OCI-LY7 (cell line): ENCODE measurements around the gene SLC39A8. TPM values are rescaled to one million over a fixed set of nuclear protein-coding genes. Genes with fewer than 3 reads are reported as not detected.
"Not testable (repeated sequence)": the region's sequence is repeated elsewhere in the genome, so short reads cannot be mapped to it uniquely, and the experiment has no call there.

ENCODE experiments used
- BruUV-seq: library from RNA; stranded (reverse); fragments of 400-500 nt; replicated peaks from 2 replicates; lab custom pipeline; 2021; lab: Mats Ljungman, UMichigan
- CTCF ChIA-PET: fragments of 300-600 bp; sonication (Branson Sonifier 250); formaldehyde crosslinking; loops from one replicate; lab custom pipeline; 2022; ENCODE audit warnings: antibody characterized with exemption; ENCODE audit not compliant: unreplicated experiment; lab: Charles Lee
- POLR2A ChIA-PET: fragments of 300-600 bp; sonication (Branson Sonifier 250); formaldehyde crosslinking; loops from one replicate; lab custom pipeline; 2022; ENCODE audit warnings: antibody characterized with exemption; lab: Charles Lee
- DNase-seq: peaks from one replicate; pipeline ENCODE4 v3.0.0-alpha.2; 2015; ENCODE audit warnings: low spot score
- H2AFZ ChIP-seq: fragments of 200-600 bp; sonication (generic), shearing (Covaris generic); 2 replicates; pipeline ENCODE4 v1.6.1; 2014; ENCODE audit warnings: mild to moderate bottlenecking, antibody characterized with exemption, low read length, moderate library complexity
- H3K27ac ChIP-seq: fragments of 200-600 bp; sonication (generic); 2 replicates; pipeline ENCODE4 v1.5.1; 2014; ENCODE audit warnings: mixed run types, low read depth, mild to moderate bottlenecking, moderate library complexity, low read length, inconsistent platforms; ENCODE audit not compliant: poor library complexity, severe bottlenecking
- H3K36me3 ChIP-seq: fragments of 200-600 bp; sonication (generic); 2 replicates; pipeline ENCODE4 v1.6.1; 2014; ENCODE audit warnings: mild to moderate bottlenecking, antibody characterized with exemption, low read length, moderate library complexity, mixed read lengths; ENCODE audit not compliant: insufficient read depth
- H3K4me1 ChIP-seq: fragments of 200-600 bp; sonication (generic); 2 replicates; pipeline ENCODE4 v1.5.1; 2014; ENCODE audit warnings: mild to moderate bottlenecking, low read length; ENCODE audit not compliant: insufficient read depth, poor library complexity, severe bottlenecking
- H3K4me2 ChIP-seq: fragments of 200-600 bp; sonication (generic); 2 replicates; pipeline ENCODE4 v1.6.1; 2014; ENCODE audit warnings: mild to moderate bottlenecking, low read length
- H3K4me3 ChIP-seq: fragments of 200-600 bp; sonication (generic); 2 replicates; pipeline ENCODE4 v1.5.1; 2014; ENCODE audit warnings: mild to moderate bottlenecking, low read depth, low read length; ENCODE audit not compliant: poor library complexity, severe bottlenecking
- H3K79me2 ChIP-seq: fragments of 200-600 bp; sonication (generic); 2 replicates; pipeline ENCODE4 v1.6.1; 2016; ENCODE audit warnings: low read depth, mild to moderate bottlenecking, low read length, moderate library complexity, mixed read lengths; ENCODE audit not compliant: insufficient read depth
- H3K9me2 ChIP-seq: fragments of 200-600 bp; sonication (generic); 2 replicates; pipeline ENCODE4 v1.6.1; 2016; ENCODE audit warnings: mild to moderate bottlenecking, low read length, mixed read lengths; ENCODE audit not compliant: insufficient read depth
- H3K9me3 ChIP-seq: fragments of 200-600 bp; sonication (generic); 2 replicates; pipeline ENCODE4 v1.6.1; 2014; ENCODE audit warnings: mild to moderate bottlenecking, mixed run types, low read length, mixed read lengths
- H4K20me1 ChIP-seq: fragments of 200-600 bp; sonication (generic); 2 replicates; pipeline ENCODE4 v1.6.1; 2014; ENCODE audit warnings: mild to moderate bottlenecking, antibody characterized with exemption, low read length, moderate library complexity, mixed read lengths; ENCODE audit not compliant: insufficient read depth
- EZH2phosphoT487 ChIP-seq: fragments of 200-600 bp; sonication (generic); IDR thresholded peaks from 2 replicates; pipeline ENCODE4 v1.6.1; 2018; ENCODE audit warnings: low read depth, borderline replicate concordance, mild to moderate bottlenecking, mixed run types, antibody characterized with exemption, low read length, moderate library complexity, mixed read lengths
- intact Hi-C: fragments of 100-400 bp; cut with micrococcal nuclease; formaldehyde crosslinking; loops from one replicate; pipeline ENCODE4 v1.10.0; 2022; ENCODE audit not compliant: unreplicated experiment
- total RNA-seq, 2 experiments: library from RNA; depleted of rRNA in 1 of 2; stranded (reverse); fragments of >200 nt in 1 of 2; shearing (Covaris generic) in 1 of 2; gene quantifications; 2 replicates each; pipeline ENCODE4 v1.2.3, GENCODE V29; 2014 to 2022
- TF ChIP-seq, protein P1 (sequence below): fragments of 200-600 bp; sonication (generic); conservative IDR thresholded peaks from 2 replicates; pipeline ENCODE4 v1.5.1; 2014; ENCODE audit warnings: mild to moderate bottlenecking, antibody characterized with exemption, low read length, moderate library complexity, mixed read lengths

The SLC39A8 gene
- total RNA-seq, 2 experiments from 2014 or later, result 35.4 to 57.0 TPM

DNA sequence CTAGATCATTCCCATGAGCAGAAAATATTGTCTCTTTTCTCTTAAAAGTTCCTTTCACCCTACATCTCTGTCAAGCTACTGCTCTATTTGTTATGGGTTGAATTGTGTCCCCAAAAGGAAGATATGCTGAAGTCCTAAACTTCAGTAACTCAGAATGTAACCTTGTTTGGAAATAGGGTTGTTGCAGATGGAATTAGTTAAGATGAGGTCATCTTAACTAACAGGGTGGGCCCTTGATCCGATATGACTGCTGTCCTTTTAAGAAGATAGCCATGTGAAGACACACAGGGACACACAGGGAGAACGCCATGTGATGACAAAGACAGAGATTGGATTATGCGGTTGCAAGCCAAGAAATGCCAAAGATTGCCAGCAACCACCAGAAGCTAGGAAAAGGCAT lies 12.8 kb upstream of the SLC39A8 start:
- TF ChIP-seq EZH2phosphoT487, result no peak
- Histone ChIP-seq H2AFZ (no peak overlapping the region), H3K4me3 (no peak overlapping the region), H3K4me2 (no peak overlapping the region), H3K79me2 (no peaks in the 10 kb centered on the region), H3K4me1 (no peaks in the 10 kb centered on the region), H3K9me3 (no peaks in the 10 kb centered on the region), H3K36me3 (no peaks in the 10 kb centered on the region), H3K27ac (no peak overlapping the region), H4K20me1 (no peaks in the 10 kb centered on the region), H3K9me2 (no peaks in the 10 kb centered on the region)
- CTCF ChIA-PET, result no interaction called here
- BruUV-seq, result no TSS peak
- no peak for DNase-seq
- intact Hi-C loops, result no loop called here
- POLR2A ChIA-PET, result no interaction called here

DNA sequence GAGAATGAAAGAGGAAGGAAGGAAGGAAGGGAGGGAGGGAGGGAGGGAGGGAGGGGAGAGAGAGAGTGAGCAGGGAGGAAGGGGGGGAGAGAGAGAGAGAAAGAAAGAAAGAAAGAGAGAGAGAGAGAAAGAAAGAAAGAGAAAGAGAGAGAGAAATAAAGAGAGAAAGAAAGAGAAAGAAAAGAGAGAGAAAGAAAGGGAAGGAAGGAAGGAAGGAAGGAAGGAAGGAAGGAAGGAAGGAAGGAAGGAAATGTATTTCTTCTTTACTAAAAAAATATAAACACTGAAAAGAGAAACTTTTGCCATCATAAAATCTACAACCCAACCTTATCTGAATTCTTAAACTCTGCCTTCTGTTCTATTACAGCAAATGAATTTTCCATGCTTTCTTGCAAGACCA lies 12.4 kb upstream of the SLC39A8 start:
- H4K20me1 ChIP-seq, H3K4me1 ChIP-seq, H3K4me3 ChIP-seq, H3K36me3 ChIP-seq, H3K9me2 ChIP-seq, DNase-seq, H2AFZ ChIP-seq, H3K27ac ChIP-seq, H3K4me2 ChIP-seq, H3K9me3 ChIP-seq, CTCF ChIA-PET, intact Hi-C loops, POLR2A ChIA-PET, H3K79me2 ChIP-seq, BruUV-seq: not testable (repeated sequence)

DNA sequence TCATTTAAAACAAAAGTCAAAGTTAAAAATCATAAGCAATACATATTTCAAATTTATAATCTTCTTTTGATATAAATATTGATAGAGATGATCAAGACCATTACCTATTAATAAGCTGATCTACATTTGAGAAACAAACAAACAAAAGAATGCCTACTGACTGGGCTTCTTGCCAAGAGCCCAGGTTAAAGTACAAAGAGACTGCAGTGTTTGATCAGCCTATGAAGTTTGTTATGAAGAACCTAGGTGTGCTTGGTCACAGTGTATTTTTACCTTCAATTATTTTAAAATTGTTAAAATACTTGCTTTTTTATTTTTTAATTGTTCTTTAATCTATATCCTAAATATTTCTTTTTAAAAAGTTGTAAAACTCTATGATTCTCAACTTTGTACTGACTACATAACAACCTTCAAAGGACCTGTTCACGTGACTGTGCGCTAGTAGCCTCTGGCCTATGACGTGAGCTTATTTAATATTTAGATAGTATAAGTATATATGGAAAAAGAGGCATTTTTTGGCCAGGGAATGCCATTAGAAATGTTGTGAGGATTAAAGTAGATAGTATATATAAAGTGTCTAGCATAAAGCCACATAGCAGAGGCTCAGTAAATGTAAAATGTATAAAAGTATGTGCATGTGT lies 11.4 kb upstream of the SLC39A8 start:
- Histone ChIP-seq H3K9me3 (no peaks in the 10 kb centered on the region), H3K36me3 (no peaks in the 10 kb centered on the region), H3K4me3 (no peak overlapping the region), H3K27ac (no peak overlapping the region), H4K20me1 (no peaks in the 10 kb centered on the region), H3K9me2 (no peaks in the 10 kb centered on the region), H3K79me2 (no peaks in the 10 kb centered on the region), H3K4me1 (no peaks in the 10 kb centered on the region), H3K4me2 (no peak overlapping the region), H2AFZ (no peak overlapping the region)
- CTCF ChIA-PET, result no interaction called here
- no peak for DNase-seq
- no peak for TF ChIP-seq EZH2phosphoT487
- TF ChIP-seq, protein P1, sequence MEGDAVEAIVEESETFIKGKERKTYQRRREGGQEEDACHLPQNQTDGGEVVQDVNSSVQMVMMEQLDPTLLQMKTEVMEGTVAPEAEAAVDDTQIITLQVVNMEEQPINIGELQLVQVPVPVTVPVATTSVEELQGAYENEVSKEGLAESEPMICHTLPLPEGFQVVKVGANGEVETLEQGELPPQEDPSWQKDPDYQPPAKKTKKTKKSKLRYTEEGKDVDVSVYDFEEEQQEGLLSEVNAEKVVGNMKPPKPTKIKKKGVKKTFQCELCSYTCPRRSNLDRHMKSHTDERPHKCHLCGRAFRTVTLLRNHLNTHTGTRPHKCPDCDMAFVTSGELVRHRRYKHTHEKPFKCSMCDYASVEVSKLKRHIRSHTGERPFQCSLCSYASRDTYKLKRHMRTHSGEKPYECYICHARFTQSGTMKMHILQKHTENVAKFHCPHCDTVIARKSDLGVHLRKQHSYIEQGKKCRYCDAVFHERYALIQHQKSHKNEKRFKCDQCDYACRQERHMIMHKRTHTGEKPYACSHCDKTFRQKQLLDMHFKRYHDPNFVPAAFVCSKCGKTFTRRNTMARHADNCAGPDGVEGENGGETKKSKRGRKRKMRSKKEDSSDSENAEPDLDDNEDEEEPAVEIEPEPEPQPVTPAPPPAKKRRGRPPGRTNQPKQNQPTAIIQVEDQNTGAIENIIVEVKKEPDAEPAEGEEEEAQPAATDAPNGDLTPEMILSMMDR, result no peak
- intact Hi-C loops, result no loop called here
- no TSS peak for BruUV-seq
- POLR2A ChIA-PET, result no interaction called here
